Stimulated activated CD4-positive, alpha-beta T cell treated with anti-CD3 and anti-CD28 coated beads, Interleukin-4, amount 100 ng/mL, for 4 hours (primary cell): ENCODE data around the gene CDH24.
A peak's percentile ranks its signal among the peaks of the same experiment; 100 is the strongest.

Experiments
- DNase-seq, 2 experiments: peaks; one replicate each; pipeline ENCODE4 v3.0.0-alpha.2; 2020

The CDH24 gene

DNA sequence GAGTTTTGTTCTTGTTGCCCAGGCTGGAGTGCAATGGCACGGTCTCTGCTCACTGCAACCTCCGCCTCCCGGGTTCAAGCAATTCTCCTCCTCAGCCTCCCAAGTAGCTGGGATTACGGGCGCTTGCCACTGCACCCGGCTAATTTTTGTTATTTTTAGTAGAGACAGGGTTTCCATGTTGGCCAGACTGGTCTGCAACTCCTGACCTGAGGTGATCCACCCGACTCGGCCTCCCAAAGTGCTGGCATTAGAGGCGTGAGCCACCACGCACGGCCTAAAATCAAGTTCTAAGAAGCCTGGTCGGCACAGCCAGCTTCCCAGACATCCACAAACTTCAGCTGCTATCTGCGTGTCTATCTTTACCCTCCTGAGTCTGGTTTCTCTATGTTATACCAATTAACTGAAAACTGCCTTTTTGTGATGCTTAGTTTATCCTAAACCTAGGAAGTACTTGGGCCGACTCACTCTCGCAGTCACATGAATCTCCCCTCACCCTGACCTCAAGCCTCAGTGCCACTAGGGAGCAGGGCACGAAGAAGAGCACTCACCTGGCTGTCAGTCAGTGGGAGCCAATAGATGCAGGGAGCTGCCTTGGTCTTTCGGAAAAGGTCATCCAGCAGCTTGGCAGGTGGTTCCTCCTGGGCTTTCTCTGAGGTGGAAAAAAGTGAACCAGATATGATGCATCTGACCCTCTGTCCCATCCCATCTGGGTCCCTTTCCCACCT, 3.4 kb upstream of the CDH24 start:
- no peak for DNase-seq

GRCh38 chr14:23058654-23059504, 1.6 kb upstream of the CDH24 start:
- no peak for DNase-seq

DNA sequence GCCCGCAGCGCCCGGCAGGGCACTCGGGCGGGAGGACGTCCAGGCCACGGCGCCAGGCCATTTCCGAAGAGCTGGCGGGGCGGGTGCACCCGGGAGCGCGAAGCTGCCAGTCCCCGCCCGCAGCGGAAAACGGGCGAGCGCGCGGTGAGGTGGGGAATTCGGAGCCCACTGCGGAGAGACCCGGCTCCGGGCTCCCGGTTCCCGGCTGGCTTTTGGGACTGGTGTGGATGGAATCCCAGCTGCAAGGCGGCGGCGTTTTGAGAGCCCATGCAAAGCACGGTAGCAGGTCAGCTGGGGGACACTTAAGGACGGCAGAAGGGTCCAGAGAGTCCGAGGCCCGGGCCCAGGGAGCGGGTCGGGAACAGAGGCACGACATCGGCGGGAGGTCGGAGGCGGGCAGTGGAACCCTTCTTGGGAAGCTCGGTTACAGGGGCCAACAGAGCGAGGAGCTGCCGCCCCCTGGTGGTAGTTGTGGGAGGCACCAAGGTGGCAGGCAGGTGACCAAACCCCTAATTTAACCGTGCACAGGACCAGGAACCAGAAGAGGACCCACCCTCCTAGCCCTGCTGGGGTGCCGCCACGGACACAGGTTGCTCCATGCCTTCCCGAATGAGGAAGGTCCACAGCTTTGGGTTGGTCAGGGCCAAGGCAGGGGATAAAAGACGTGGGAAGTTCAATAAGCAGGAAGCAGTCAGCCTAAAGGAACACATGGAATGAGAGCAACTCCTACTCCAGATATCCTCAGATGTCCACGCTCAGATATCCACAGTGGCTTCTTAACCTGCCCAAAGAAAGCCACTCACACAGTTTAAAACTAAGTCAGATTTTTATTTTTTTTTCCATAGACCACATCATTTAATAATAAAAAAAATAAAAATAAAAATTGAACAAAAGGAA, 685 bp upstream of the CDH24 start:
- peak; percentile 81 to 84 for DNase-seq

DNA sequence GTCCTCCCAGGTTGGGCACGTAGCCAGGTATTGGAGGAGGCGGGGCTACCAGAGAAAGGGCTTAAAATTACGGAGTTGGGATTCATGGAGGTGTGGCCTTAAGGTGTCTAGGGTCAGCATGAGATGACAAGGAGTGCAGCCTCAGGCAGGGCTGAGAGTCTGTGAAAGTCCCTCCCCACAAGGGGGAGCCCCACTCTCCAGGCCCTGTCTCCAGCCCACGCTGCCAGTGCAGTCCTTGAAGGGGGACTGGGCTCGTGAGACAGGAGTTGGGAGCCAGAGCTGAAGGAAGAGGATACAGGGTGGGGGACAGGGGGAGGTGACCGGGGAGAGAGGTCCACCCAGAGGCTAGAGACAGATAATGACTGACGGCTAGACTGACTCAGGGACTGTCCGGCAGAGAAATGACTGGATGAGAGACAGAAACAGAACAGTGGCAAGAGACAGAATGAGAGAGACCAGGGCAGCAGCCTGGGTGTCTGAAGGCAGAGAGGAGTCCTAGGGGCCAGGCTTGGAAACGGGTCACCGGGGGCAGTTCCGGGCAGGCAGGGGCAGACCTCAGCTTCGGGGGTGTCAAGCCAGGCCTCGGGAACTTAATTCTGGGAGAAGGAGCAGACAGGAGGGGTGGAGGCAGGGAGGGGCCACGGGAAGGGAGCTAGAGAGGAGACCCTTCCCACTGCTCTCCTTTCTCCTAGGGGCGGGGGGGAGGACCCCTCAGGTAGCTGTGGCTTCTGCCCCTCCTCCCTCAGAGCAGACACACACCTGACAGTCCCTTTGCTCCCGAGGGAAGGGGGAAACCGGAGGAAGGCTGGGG, 970 bp downstream of the CDH24 start:
- DNase-seq = peak; percentile 61 to 69

GRCh38 chr14:23055621-23056144, 1.6 kb downstream of the CDH24 start:
- DNase-seq = no peak

GRCh38 chr14:23055147-23055550, 2.2 kb downstream of the CDH24 start:
- DNase-seq = no peak

GRCh38 chr14:23054000-23054811, 3.1 kb downstream of the CDH24 start:
- DNase-seq = peak in 1 of 2 experiments; percentile 20

DNA sequence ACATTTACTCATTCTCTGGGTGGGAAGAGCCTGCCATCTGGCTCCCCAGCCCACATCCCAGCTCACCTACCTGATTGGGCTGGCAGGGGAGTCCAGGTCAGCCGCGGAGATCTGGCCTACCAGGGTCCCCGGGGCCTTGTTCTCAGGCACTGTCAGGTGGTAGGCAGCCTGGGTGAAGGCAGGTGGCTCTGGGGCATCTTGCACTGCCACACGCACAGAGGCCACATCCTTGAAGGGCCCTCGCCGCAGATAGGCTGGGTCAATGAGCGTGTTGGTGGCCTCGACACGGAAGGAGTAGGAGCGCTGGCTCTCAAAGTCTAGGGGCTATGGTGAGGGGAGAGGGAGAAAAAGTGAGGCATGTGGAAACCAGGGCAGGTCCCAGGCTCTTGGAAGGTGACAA, 3.9 kb downstream of the CDH24 start:
- DNase-seq = no peak

DNA sequence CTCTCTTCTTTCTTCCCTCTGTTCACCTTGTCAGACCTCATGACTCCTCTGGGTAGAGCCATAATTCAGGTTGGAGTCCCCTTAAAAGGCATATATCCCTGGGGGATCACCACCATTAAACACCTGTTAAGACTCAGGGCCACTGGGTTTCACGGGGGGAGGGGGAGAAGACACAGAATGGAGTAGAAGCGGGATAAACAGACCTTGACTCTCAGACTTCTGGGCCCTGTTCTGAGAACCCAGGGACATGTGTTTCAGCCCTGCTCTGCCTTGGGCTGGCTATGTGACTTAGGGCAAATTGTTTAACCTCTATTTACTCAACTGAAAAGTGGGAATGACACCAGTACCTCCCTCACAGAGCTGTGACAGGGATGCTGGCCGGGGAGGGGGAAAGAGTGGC, 4.6 kb downstream of the CDH24 start:
- DNase-seq = no peak

DNA sequence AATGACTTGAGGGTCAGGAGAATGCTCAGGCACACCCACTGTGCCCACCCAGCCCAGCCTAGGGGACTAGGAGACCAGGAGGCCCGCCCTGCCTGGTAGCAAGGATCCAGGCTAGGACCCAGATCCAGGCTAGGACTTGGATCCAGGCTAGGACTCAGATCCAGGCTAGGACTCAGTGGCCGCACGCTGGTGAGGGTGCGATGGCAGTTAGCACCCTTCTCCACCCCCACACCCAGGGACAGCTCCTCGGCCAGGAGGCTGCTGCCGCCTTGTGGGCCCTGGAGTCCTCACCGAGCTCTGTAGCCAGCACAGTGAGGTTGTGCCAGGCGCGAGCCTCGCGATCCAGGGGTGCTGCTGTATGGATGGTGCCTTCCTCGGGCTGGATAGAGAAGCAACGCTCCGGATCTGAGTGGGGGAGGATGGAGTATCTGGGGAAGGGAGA, 5.1 kb downstream of the CDH24 start:
- no peak for DNase-seq

GRCh38 chr14:23051141-23052057, 5.9 kb downstream of the CDH24 start:
- no peak for DNase-seq

DNA sequence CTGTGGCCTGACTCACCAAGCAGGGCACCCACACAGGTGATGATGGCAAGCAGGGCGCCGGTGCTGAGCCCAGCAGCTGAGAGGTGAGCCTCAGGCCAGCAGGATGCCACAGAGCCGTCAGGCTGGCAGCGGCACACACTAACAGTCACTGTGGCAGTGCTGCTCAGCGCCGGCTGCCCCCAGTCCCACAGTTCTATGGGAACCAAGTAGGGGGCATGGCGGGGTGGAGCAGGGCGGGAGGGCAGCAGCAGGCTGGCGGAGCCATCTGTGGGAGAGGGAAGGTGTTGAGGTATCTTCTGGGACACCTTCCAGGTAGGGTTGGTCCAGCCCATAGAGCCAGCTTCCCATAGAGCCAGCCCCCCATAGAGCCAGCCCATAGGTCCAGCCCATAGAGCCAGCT, 8.3 kb downstream of the CDH24 start:
- DNase-seq = no peak

GRCh38 chr14:23047751-23048693, 9.3 kb downstream of the CDH24 start:
- no peak for DNase-seq

DNA sequence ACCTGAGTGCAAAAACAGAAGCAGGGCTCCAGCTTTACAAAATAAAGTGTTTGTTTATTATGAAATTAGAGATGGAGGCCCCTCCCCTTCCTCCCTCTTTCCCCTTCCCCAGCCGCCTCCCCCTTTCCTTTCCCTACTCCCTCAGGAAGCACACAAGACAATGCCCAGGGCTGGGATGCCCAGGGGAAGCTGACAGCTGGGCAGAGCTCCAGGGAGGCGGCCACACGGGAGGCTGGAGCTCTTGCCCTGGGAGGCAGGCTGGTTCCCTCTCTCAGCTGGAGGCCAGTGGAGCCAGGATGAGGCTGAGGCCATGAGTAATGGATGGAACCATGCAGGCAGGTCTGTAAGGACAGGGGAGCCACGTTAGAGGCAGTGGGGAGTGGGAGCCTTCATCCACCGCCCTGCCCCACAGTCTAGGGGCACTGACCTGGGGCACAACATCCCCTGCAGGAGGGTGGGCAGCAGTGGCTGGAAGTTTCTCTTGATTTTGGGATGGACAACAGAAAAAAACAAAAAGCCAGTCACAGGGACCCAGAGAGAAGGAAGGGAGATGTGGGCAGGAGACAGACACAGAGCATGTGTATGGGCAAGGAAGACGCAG, 10.2 kb downstream of the CDH24 start:
- DNase-seq = no peak

DNA sequence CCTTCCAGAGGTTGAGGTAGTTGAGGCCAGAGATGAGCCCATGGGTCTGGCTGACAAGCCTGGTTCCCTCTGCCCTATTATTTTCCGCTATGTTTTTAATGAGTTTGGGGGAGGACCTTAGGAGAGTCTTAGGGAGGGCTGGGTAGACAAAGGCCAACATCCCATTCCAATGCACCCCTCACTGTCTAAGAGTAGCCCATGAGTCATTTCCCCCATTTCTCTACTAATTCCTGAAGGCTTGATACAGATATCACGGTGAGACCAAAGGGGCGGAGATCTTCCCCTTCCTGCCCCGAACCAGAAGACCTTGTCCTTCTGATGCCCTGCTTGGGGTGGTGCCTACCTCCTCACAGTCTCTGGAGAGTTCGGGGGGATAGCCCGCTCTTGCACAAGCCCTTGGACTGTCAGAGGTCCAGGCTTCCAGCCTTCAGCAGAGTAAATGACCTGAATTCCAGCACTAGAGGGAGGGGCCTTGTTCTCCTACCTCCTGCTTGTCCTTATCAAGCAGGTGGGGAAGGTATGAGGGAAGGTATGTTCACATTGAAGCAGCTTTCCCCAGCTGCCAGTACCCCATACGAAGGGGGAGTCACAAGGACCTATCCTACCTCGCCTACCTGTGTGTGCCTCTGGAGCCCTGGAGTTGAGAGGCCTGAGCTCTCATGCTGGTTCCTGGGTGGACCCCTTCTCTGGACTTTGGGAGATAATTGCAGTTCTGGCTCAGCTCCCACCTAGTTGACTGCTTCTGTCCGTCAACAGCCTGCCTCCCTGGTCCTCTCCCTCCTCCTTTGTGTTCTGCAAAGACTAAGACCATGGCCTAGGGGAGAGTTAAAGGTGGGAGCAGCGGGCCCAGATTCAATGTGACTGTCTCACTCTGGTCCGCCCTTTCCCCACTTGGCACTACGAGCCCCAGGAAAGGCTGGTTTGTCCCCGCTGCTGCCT, 11.6 kb downstream of the CDH24 start:
- DNase-seq = no peak

DNA sequence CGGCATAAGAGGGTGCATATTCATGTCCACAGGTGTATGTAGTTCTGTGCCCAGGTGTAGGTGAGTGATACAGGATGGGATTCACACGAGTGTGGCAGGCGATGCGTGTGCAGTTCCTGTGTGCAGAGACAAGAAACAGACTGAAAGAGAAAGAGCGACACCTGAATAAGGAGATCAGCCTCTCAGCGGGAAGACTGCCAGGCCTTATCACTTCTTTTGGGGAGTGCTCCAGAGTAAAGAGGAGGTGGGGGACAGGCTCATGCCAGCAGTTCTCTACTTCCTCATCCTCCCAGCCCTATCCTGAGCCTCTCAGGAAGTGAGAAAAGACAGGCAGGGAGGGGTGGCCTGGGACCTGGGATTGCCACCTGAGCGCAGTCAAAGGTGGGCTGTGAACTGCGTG, 12.5 kb downstream of the CDH24 start:
- DNase-seq = no peak

DNA sequence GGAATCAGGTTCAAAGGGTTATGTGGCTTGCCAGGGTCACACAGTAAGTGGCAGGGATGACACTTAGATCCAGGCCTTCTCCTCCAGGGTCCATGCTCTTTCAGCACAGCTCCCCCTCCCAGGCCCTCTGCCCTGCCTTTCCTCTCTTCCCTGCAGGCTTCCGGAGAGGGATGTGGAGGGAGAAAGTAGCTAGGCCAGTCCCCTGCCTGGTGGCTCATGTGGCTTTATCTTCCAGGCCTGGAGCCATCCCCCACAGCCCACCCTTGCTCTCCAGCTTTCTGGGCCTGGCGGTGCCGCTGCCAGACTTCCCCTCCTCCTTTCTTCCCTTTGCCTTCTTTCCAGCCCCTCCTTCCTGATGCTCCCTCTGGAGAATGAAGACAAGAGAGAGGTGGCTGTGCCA, 13.6 kb downstream of the CDH24 start:
- no peak for DNase-seq
